Fibroblast of skin of abdomen (primary cell): ENCODE results near the gene INO80B. TPM values are rescaled to one million over a fixed set of nuclear protein-coding genes. Genes with fewer than 3 reads are reported as not detected.
"Not testable (repeated sequence)": the region's sequence is repeated elsewhere in the genome, so short reads cannot be mapped to it uniquely, and the experiment has no call there.

Experiments used
- DNase-seq: peaks from one replicate; pipeline ENCODE4 v3.0.0-alpha.2; 2013
- polyA plus RNA-seq, 2 experiments: library from polyadenylated mRNA; unstranded; fragments of 120-200 nt; gene quantifications; one replicate each; pipeline ENCODE4 v1.2.1, GENCODE V29; 2013; ENCODE audit not compliant: insufficient read length in 2 of 2

INO80B gene
- polyA plus RNA-seq (2013, experiment 1 of 2; ENCODE audit: insufficient read length), result 10.0 TPM
- 9.7 TPM for polyA plus RNA-seq (2013, experiment 2 of 2; ENCODE audit: insufficient read length)

GRCh38 chr2:74454654-74455511 is at the start of gene INO80B:
TSS of gene INO80B (plus strand) at chr2:74455087. CDS start at chr2:74455117, 30 bp downstream.
- DNase-seq, result peak; percentile 98

- no peak for DNase-seq
These were observed 48.9 kb upstream of the INO80B start for GRCh38 chr2:74406035-74406434.

- no peak for DNase-seq
These were observed 47.2 kb upstream of the INO80B start for GRCh38 chr2:74407682-74408081.

- no peak for DNase-seq
These were observed 41.7 kb upstream of the INO80B start for GRCh38 chr2:74413001-74413698.

- DNase-seq, result no peak
These were observed 40.4 kb upstream of the INO80B start for GRCh38 chr2:74414441-74414840.

GRCh38 chr2:74414881-74415761 is 39.8 kb upstream of the INO80B start:
- DNase-seq, result no peak

GRCh38 chr2:74415762-74416395 is 39.0 kb upstream of the INO80B start:
- DNase-seq, result no peak

GRCh38 chr2:74416778-74417177 is 38.1 kb upstream of the INO80B start:
- DNase-seq, result no peak

GRCh38 chr2:74417197-74417596 is 37.7 kb upstream of the INO80B start:
- DNase-seq, result no peak

GRCh38 chr2:74417763-74418162 is 37.1 kb upstream of the INO80B start:
- DNase-seq, result no peak

- no peak for DNase-seq
These were observed 36.6 kb upstream of the INO80B start for GRCh38 chr2:74418312-74418711.

- no peak for DNase-seq
These were observed 35.5 kb upstream of the INO80B start for GRCh38 chr2:74419345-74419744.

GRCh38 chr2:74420006-74420405 is 34.9 kb upstream of the INO80B start:
- DNase-seq, result no peak

- DNase-seq, result not testable (repeated sequence)
These were observed 34.3 kb upstream of the INO80B start for GRCh38 chr2:74420443-74421103.

- peak; percentile 87 for DNase-seq
These were observed 33.5 kb upstream of the INO80B start, which contains the start of the genes C2orf81 and WDR54 for GRCh38 chr2:74421221-74421870. TSS of gene C2orf81 (minus strand) at chr2:74421619. CDS start at chr2:74421560, 59 bp downstream. TSS of gene WDR54 (plus strand) at chr2:74421730. CDS start at chr2:74422154, 424 bp downstream.

GRCh38 chr2:74423231-74424095 is 31.4 kb upstream of the INO80B start:
- DNase-seq, result no peak

GRCh38 chr2:74424139-74424992 is 30.5 kb upstream of the INO80B start:
- no peak for DNase-seq

GRCh38 chr2:74424995-74425406 is 29.9 kb upstream of the INO80B start:
- DNase-seq, result no peak

- no peak for DNase-seq
These were observed 29.4 kb upstream of the INO80B start for GRCh38 chr2:74425523-74425922.
